Hepatocyte (in vitro differentiated cells): Measurements from ENCODE around the gene BPI.

Experiments used
- CTCF ChIP-seq: fragments of 200-600 bp; sonication (generic); IDR thresholded peaks from 2 replicates; pipeline ENCODE4 v1.5.1; 2016; ENCODE audit warnings: antibody characterized with exemption, mild to moderate bottlenecking; ENCODE audit not compliant: poor library complexity
- EZH2 ChIP-seq: fragments of 200-600 bp; sonication (generic); IDR thresholded peaks from 2 replicates; pipeline ENCODE4 v1.6.1; 2016; ENCODE audit warnings: antibody characterized with exemption, mild to moderate bottlenecking, borderline replicate concordance
- EZH2phosphoT487 ChIP-seq: fragments of 200-600 bp; sonication (generic); IDR thresholded peaks from one replicate; pipeline ENCODE4 v1.6.1; 2018; ENCODE audit warnings: antibody characterized with exemption, mild to moderate bottlenecking, low read depth, moderate library complexity; ENCODE audit not compliant: unreplicated experiment, severe bottlenecking

DNA sequence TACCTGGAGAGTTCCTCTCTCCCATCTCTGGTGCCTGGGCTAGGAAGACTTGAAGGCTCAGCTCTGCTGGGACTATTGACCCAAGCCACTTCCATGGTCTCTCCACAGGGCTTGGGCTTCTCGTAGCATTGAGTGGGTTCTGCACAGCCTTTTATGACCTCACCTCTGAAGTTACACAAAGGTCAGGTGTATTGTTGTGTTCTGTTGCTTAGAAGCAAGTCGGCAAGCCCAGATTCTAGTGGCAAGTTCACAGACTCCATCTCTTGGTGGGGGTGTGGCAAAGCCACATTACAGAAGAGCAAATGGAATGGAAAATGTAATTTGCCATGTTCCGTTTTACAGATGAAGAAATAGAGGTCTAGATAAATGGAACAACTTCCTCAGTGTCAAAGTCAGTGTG lies 13.5 kb downstream of the BPI start:
- TF ChIP-seq CTCF (no peak), EZH2 (no peak), EZH2phosphoT487 (no peak)
